NCI-H2171 (cell line): Measurements from ENCODE around the gene DOK1.
A peak's percentile ranks its signal among the peaks of the same experiment; 100 is the strongest.

Experiments
- DNase-seq: peaks from one replicate; lab custom pipeline; 2025; lab: John Stamatoyannopoulos, UW

The DOK1 gene

DNA sequence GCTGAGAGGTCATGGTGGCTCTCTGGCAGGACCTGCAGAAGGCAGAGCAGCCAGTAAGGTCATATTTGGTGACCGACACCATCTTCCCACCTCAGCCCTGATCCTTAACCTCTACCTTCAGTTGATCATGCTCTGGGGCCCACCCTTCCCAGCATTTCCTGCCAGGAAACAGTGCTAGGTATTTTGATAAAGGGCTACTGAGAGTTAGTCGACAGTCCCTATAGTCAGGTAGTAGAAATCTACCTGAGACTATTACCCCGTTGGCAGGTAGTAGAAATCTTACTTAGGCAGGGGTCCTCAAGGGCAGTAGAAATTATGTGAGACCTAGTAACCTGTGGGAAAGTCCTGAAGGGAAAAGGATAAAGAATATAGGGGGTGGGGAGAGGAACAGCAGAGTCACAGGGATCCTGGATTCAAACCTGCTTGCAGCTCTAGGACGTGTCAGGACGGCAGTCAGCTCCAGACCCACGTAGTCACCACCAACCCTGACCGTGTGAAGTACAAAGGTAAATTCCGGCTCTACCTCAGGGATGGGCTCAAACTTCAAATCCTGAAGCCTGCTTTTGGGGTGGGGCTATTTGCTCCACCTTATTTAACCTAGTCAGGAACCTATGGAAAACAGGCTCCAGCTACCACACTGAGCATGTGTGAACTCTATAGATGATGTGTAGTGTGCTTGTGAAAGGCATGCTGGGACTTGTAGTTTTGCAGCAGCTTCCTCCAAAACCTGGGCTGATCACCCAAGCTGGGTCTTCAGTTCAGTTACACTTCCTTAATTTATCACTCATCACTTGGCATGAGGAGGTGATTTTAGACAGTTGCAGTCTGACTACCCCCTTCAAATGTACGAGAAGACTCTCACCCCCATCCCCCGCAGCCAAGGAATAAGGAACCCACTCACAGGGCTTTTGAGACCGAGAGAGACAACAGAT, 28.5 kb upstream of the DOK1 start, which contains the start of gene DQX1:
TSS of gene DQX1 (minus strand) at position 515 of the 932 bp plus-strand sequence. CDS start at position 13, 502 bp downstream.
- no peak for DNase-seq

DNA sequence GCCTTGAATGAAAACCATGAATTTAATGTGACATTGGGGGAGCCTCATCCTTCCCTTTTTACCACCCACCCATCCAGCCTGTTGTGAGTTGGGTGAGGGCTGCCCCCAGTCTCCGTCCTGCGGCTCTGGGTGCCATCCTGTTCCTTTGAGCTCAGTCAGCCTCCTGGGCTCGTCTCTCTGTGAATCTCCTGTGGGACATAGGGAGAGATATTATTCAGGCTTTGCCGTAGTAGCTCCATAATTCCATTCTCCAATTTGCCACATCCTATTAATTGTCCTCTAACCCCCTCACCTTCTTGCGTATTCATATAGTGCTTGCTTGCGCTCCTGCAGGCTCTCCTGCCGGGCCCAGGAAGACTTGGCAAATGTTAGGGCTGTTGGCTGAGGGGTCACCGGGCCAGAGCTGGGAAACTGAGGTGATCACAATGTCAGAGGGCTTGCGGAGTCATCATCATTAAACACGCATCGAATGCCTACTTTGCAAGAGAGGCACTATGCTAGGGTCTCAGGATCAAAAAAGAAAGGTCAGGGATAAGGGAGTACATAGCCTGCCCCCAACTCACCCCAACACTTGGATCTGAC, 27.8 kb upstream of the DOK1 start:
- no peak for DNase-seq

DNA sequence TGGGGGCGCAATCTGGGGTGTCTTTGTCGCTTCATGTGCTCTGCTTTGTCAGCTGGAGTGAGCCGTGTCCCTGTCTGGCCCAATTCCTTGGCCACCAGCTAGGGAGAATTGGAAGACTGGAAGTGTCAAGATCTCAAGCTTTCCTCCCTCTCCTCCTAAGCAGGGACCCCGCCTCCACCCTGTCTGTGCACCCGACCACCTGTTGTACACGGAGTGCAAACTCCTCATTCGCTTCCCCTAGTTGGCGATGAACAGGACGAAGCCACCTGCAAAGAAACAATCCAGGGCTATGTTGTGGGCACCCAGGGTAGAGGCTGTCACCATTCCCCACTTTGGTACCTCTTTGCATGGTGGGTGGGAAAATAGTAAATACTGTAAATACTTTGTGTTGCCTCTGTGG, 26.8 kb upstream of the DOK1 start:
- no peak for DNase-seq

DNA sequence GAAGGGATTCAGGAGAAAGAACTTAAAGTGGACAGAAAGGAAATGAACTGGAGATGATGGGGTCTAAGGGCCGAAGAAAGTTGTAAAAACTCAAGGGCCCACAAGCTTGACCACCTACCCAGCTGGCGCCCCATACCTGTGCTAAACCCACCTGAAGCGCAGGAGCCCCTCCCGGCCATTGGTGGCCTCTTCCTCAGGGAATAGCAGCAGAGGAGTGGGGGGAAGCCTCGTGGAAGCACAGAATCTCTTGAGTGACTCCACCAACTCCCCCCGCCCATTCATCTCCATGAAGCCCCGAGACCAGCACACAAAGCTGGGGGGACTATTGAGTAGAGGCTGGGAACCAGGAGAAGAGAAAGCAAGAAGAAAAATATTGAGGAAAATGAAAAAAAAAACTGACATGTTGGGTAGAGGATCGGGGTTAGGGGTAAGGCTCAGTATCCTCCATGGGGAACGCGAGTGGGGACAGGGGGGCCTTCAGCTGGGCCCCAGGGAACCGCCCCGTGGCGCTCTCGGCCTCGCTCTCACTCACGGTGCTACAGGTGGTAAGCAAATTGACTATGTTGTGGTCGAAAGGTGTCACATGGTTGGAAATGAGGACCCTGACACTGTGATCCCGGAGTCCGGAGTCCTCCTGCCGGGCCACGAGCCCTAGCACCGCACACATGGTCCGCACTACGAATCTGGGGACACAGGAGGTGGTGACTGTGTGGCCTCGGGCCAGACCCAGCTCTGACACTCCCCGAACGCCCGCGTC, 25.7 kb upstream of the DOK1 start:
- DNase-seq = no peak

DNA sequence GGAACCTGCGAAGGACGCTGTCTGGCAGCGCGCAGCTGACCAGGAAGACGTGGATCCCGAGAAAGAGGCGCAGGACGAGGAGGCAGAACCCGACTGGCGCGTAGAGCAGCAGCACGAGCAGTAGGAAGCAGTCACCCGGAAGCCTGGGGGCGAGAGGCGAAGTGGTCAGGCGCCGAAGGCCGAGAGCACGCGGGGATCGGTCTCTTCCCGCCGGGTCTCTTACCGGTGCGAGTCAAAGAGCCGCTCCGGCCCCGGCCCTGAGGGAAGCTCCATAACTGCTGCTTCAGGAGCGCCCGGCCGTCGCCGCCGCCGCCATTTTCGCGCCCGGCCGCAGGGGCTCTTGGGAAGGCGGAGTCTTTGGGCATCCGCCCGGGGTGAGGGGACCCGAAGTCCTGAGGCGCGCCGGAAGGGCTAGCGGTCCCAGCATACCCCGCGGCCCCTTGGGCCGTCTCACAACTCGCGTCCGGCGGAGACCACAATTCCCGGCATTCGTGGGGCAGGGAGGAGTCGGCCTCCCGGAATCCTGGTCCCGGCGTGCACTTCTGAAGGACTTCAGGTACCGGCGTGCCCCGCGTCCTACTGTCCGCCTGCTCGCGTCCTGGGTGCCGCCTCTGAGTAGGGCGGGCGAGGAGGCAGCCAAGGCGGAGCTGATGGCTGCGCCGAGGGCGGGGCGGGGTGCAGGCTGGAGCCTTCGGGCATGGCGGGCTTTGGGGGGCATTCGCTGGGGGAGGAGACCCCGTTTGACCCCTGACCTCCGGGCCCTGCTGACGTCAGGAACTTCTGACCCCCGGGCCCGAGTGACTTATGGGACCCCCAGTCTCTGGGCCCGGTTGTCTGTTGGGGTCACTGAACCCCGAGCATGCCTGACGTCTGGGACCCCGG, 24.9 kb upstream of the DOK1 start, which contains the start of the genes AUP1 and HTRA2:
TSS of gene AUP1 (minus strand) at position 350 of the 882 bp plus-strand sequence. CDS start at position 273, 77 bp downstream.
TSS of gene HTRA2 (plus strand) at position 577 of the 882 bp plus-strand sequence. CDS start at position 651, 74 bp downstream.
- DNase-seq = peak; percentile 98

DNA sequence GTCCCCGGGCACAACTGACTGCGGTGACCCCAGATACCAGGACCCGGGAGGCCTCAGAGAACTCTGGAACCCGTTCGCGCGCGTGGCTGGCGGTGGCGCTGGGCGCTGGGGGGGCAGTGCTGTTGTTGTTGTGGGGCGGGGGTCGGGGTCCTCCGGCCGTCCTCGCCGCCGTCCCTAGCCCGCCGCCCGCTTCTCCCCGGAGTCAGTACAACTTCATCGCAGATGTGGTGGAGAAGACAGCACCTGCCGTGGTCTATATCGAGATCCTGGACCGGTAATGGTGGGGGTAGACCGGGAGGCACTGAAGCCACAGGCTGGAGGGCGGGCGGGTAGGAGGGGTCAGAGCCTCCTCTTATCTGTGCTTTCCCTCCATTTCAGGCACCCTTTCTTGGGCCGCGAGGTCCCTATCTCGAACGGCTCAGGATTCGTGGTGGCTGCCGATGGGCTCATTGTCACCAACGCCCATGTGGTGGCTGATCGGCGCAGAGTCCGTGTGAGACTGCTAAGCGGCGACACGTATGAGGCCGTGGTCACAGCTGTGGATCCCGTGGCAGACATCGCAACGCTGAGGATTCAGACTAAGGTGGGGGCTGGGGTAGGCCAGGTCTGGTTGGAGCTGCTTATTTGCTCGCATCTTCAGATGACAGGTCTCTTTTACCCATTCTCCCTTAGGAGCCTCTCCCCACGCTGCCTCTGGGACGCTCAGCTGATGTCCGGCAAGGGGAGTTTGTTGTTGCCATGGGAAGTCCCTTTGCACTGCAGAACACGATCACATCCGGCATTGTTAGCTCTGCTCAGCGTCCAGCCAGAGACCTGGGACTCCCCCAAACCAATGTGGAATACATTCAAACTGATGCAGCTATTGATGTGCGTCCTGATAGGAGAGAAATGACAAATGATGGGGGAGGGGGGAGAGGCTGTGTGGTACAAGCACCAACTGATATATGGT, 24.0 kb upstream of the DOK1 start:
- DNase-seq = no peak

DNA sequence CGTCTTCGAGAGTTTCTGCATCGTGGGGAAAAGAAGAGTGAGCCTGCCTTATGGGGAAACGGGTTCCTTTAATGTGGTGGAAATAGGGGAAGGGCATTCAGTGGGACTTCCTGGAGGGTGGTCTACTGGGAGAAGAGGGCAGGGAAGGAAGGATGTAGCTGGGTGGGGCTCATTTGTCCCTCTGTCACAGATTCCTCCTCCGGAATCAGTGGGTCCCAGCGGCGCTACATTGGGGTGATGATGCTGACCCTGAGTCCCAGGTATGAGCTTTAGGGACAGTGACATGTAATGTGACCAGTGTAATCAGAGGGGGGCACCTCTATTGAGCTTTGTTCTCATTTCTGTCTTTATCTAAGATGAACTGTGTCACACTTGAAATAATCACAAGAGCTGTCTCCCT, 22.9 kb upstream of the DOK1 start:
- DNase-seq = no peak

DNA sequence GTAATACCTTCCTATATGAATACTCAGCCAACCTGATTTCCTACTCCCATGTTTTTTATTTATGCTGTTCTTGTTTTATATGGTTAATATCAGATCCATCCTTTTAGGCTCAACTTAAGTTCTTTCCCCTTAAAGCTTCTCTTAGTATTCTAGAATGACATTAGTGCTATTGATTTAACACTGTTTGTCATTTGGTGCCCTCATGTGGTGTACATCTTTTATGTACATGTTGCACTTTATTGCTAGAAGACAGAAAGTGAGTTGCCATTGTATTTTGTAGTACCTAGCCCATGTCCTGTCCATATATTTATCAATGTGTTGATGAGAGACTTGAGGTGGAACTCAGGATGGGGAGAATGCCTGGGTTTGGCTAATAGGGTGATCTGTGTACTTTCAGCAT, 22.3 kb upstream of the DOK1 start:
- no peak for DNase-seq

DNA sequence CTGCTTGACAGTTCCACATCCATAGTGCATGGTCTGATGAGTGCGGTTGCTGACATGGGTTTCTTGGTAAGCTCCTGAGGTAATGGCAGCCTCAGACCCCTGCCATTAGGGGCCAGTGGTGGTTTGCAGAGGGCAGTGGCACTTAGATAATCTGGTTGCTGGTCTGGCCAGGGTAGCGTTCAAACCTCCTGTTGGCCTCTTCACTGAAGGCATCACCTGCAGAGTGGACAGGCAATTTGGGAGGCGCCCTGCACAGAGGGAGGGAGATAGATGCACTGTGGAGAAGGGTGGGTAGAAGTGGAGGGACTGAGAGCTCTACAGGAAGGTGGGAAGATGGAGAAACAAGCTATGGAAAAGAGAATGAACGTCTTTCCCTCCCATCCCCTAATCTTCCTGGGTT, 21.1 kb upstream of the DOK1 start:
- DNase-seq = no peak

DNA sequence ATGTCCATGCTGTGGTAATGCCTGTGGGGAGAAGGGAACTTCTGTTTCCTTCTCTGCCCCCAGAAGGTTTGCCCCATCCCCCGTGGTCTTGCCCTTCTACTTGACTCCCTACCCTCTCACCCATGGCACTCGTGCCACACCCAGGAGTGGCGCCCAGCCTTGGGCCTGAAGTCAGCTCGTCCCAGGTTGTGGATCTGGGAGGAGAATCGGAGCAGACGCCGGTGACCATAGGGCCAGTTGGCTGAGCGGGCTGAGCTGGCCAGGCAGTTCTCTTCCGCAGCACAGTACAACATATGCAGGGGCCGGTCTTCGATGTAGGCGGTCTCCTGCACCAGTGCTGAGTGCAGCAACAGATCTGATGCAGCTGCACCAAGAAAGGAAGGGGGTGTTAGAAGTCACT, 20.1 kb upstream of the DOK1 start:
- DNase-seq = no peak

DNA sequence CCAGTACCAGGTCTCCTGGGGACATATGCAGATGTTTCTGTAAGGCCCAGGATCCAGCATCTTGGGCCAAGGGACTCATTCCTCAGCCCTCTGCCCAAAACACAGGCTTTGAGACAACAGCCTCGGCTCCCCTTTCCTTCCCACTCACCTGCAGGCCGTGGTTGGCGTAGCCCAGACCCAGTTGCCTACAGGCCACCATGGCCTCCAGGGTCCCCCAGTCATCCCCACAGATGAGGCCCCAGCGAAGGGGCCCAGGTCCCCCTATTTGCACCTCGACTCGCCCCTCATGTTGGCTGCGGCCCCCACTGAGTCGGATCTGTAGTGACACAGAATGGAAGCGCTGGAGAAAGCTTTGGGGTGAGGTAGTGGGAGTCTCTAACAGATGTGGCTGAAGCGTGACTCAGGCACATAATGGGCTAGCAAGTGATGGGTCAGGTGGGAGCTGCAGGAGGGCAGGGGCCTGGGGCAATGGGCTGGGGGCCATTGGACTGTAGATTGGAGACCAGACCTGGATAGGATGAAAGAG, 19.0 kb upstream of the DOK1 start:
- DNase-seq = no peak

DNA sequence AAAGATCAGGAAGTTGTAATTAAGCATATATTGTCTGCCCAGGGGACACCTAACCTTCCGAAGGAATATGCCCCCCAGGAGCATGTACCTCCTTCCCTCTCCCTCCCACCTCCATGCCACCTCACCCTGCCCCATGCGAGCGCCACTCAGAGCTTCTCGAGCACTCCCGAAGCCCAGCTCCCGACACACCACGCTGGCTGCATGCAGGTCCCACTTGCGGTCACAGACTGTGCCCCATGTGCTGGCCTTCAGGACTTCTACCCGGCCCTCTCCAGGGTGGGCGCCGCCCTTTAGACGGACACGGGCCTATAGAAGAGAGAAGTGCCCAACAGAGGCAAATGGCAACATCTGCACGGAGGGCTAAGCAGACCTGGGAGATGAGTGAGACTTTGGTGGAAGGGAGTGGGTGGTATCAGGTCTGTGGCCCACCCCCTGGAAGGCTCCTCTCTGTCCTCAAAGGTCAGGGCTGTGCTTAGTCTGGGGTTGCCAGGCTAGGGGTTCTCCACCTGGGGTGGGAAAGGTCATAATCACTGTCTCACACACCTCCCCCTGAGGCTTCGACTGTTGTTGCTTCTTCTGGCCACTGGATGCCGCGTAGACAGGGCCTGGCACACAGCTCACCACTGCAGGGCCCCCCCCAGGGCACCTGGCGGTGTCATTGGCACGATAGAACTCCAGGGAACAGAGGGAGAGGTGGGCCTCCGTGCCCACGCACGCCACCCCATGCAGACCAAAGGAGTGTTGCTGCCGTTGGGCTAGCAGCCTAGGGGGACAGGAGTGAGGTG, 18.2 kb upstream of the DOK1 start:
- DNase-seq = no peak

DNA sequence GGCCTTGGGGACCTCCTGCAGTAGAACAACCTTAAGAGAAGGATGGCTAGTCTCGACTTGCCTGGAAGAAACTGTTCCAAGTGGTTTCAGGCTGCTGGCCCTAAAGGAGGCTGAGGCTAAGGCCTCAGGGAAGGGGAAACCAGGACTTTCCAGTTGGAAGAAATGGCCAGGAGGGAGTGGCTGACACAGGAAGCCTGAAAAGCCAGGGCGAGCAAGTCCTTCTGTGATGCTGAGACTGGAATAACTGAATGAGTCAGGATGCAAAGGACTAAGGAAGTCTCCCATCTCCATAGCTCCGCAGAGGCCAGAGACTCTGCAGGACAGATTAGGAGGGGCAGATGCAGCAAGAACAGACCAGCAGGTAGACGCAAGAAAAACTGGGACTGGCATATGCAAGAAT, 17.4 kb upstream of the DOK1 start:
- no peak for DNase-seq

DNA sequence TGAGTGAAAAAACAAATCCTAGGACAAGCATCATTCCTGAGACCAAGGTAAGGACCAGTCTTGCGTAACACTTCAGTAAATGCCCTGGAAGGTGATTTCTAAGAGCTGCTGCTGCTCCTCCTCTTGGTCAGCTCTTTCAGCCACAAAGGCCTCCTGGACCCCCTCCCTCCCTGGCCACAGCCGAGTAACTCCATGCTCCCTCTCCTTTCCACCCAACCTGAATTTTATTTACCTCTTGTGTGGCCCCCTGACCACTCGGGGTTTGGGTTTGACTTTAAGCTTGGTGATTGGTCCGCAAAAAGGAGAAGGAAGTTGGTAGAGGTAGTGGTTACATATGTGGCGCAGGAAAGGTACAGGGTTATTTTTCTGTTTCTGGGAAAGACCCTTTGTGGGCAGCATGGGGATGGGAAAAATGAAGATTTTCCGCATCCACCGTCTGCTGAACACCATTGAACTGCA, 15.6 kb upstream of the DOK1 start:
- no peak for DNase-seq

DNA sequence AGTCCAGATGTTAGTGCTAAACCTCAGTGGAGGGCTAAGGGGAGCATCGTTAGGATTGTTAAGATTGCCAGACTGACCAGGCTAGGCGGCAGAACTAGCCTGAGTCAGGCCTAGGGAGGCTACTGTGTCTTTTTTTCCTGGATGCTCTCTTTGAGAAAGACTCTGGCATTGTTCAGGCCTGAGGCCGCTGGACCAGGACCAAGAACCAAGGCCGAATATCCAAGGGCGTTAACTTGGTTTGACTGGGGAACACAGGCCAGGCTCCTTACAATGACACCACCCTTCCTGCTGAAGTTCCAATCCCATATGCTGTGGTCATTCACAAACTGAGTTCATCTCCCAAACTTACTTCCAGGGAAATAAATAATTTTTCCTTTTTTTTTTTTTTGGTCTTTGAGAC, 14.2 kb upstream of the DOK1 start:
- no peak for DNase-seq

DNA sequence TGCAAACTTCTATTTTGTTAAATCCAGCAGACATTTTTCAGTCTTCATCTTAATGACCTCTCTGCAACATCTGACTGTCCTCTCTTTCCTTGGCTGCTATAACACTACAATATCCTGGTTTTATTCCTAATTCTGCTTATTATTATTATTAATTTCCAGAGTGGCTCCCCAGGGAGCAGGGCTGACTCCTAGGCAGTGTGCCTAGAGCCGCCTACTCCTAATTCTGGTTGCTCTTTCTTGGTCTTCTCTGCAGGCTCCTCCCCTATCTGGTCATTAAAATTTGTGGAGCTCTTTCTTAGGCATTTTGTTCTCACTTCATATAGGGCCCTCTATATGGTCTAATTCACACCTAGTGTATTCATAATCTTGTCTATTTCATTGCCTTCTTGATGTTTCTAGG, 11.5 kb upstream of the DOK1 start:
- no peak for DNase-seq

DNA sequence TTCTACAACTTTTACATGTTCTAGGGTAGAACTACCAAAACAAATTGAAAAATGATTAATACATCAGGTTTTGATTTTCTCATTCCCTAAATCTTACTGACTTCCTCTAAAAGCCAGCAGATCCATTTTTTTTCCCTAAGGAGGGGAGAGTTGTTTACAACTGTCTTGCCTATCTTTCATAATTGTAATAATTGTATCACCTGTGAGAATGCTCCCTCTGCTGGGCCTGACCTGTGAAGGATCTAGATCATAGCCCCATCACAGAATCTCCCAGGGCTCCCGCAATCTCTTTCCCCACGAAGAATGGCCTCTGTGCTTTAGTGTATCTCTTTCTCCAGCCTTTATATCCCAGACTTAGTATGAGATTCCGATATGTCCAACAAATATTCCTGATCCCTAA, 9.9 kb upstream of the DOK1 start:
- DNase-seq = no peak

DNA sequence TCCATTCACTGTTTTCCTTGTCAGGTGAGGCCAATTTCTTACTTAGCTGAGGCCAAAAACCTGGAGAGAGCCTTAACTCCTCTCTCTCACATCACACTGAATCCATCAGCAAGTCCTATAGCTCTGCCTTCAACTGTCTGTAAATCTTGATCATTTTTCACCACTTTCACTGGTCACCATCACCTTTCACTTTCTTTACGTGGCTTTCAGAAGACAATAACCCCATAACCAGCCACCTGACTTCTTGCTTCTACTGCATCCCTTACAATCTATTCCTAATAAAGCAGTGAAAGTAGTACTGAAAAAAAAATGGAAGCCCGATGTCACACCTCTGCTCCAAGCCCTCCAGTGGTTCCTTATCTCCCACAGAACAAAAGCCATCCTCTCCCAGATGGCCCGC, 8.5 kb upstream of the DOK1 start:
- no peak for DNase-seq

DNA sequence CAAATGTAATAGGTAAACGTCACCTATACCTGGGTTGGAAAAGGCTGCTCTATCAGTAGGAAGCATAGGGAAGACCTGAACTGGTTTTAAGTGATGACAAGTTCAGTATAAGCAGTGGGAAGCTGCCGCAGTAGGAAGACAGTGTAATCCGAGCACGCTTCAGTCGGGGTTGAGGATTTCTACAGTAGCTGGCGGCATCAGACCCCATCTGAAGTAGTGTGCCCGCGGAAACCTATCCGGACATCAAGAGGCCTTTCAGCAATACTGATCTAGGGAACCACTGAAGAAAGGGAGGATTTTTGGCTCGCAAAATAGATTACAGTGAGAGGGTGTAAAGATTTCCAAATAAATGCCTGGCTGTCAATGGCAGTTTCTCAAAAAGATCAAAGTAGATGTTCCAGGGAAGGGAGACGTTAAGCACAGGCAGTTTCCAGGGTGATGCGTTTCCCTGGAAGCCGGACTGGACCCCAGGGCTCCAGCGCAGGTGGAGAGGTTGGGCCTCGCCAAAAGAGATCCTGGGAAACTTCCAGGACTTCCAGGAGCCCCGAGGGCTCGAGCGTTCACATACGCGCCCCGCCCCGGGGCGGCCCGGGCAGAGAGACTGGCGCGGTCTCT, 6.1 kb upstream of the DOK1 start:
- peak; percentile 39 for DNase-seq
